Activated CD4-positive, alpha-beta T cell treated with anti-CD3 and anti-CD28 coated beads, Interleukin-2, amount 50 U/mL, for 16 hours (primary cell): ENCODE measurements around the gene RAB33B.
"Not testable (repeated sequence)": the region's sequence is repeated elsewhere in the genome, so short reads cannot be mapped to it uniquely, and the experiment has no call there.

ENCODE experiments used
- DNase-seq: peaks from one replicate; pipeline ENCODE4 v3.0.0-alpha.2; 2020

RAB33B gene

DNA sequence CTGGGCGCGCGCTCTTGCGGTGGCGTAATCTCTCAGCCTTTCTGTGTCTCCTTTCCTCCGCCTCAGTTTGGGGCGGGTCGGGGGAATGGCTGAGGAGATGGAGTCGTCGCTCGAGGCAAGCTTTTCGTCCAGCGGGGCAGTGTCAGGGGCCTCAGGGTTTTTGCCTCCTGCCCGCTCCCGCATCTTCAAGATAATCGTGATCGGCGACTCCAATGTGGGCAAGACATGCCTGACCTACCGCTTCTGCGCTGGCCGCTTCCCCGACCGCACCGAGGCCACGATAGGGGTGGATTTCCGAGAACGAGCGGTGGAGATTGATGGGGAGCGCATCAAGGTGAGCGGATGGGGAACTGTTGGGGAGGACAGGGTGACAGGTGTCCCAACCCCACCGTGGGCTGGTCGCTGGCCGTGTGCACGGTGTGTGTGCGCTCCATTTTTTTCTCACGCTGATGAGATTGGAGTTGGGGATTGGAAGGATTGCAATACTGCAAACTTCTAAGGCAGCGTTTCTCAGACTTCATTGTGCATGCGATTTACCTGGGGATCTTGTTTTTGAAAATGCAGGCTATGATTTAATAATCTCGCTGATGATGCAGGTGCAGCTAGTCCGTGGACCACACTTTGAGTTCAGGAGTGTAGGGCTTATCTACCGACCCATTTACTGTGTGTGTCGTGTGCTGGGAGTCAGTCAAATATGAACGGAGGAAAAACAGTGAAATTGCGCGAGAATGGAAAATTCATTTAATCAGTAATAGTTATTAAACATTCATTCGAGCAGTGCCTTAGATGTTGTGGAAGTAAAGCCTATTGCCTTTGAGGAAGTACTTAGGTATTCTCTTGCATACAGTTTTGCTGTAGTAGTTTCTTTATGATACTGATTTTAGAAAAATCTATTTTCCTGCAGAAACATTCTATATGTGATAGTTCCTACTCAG is at the start of gene RAB33B:
RAB33B (plus strand) TSS at position 11 of the 935 bp plus-strand sequence; CDS start at position 86, 75 bp downstream.
- DNase-seq = no peak

DNA sequence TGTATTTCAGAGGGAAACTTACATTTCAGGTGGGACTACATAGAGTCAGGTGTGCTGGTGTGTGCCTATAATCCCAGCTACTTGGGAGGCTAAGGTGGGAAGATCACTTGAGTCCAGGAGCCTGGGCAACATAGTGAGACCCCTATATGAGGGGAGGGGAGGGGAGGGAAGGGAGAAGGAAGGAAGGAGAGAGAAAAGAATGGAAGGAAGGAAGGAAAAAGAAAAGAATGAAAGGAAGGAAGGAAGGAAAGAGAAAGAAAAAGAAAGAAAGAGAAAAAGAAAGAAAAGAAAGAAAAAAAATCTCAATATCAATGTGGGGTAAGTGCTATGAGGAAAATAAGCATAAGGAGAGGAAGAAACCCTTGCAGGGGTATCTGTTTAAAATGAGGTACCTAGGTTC is 43.6 kb upstream of the RAB33B start:
- DNase-seq = no peak

DNA sequence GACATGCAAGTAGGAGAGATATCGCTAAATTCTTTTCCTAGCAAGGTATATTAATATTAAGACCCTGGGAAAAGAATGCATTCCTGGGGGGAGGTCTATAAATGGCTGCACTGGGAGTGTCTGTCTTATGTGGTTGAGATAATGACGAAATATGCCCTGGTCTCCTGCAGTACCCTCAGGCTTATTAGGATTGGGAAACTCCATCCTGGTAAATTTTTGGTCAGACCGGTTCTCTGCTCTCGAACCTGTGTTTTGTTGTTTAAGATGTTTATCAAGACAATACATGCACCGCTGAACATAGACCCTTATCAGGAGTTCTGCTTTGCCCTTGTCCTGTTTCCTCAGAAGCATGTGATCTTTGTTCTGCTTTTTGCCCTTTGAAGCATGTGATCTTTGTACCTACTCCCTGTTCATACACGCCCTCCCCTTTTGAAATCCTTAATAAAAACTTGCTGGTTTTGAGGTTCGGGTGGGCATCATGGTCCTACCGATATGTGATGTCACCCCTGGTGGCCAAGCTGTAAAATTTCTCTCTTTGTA is 39.2 kb upstream of the RAB33B start:
- not testable (repeated sequence) for DNase-seq

DNA sequence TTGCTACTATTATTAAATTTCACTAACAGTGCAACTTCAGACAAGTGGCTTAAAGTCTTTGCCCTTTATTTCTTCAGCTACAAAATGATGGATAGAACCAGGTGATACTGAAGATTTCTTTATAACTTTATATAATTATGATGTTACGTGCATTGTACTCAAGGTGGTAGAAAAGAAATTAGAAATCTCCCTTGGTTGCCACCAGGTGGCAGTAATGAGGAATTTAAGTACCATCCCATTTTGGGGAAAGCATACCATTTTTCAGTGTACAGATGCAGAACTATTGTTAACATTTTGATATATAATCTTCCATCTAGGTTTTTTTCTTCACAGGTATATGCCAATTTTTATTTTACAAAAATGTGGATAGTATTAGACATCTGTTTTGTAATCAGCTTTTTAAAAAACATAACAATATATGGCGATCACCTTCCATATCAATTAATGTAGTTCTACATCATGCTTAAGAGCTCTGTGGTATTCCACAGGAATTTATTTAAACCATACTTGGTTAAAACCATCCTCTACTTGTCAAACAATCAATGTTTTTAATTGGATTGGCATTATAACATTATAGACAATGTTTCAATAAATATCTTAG is 37.7 kb upstream of the RAB33B start:
- peak; percentile 53 for DNase-seq

DNA sequence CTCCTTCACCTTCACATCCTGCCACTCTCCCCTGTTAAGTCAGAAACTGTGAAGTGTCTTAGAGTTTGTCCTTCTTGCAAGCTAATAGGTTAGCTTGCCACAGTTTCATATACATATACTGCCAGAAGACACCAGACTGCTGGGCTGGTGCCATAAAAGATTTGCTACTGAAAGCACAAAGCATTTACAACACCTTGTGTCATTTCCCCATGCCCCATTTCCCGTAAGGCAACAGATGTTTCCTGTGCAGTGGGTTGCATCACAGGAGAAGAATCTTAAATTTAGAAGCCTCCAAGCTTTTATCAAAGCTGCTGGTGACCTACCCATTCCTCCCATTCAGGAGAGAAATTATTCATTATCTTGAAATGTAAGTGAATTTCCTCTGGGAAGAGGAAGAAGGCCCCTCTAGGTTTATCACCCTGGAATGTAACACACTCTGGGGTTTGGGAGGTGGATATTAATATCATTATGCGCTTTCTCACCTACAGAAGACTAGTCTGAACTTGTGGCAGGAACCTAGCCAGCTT is 34.5 kb upstream of the RAB33B start:
- DNase-seq = peak; percentile 32

DNA sequence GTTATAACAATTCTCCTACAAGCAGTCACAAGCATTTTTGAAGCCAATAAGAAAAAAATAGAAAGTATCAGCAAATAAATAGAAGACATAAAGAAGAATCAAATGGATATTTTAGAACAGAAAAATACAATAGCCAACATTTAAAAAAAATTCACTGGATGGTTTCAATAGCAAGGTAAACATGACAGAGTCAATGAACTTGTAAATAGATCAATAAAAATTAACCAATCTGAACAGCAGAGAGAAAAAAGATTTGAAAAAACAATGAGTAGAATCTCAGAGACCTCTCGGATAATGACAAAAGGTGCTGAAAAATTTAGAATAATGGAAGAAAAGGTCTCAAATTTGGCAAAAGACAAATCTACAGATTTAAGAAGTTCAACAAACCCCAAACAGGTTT is 33.3 kb upstream of the RAB33B start:
- DNase-seq = no peak

DNA sequence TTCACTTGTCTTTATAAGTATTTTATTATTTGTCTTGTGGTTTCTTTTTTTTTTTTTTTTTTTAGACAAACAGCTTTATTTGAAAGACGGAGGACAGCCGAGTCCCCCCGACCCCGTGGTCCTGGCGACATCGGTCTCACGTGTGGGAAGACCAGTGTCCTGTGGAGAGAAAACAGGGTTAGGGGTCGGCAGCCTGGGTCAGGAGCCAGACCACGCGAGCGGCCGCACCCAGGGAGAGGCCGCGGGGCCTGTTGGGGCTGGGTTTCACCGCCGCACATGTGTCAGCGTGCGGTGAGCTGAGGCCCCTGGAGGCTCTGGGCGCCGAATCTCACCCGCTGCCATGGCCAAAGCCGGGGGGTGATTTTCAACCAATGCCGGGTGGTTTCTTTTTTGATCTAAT is 17.8 kb upstream of the RAB33B start:
- no peak for DNase-seq

DNA sequence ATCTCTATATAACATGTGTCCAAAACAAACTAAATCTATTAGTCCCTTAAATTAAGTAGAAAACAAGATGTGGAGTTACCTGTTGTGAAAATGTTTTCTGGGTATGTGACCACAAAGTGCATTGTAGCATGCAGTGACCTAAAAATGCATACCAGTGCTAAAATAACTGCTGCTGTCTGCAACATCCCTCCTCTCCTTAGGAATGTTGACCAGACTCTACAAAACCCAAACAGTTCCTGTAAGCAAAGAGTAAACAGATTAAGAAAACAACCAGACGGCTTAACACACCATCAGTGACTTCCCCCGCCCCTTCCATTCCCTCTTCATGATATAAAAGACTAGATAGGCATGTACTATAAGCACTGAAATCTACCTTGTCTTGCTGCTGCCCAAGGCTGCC is 15.8 kb upstream of the RAB33B start:
- DNase-seq = no peak

DNA sequence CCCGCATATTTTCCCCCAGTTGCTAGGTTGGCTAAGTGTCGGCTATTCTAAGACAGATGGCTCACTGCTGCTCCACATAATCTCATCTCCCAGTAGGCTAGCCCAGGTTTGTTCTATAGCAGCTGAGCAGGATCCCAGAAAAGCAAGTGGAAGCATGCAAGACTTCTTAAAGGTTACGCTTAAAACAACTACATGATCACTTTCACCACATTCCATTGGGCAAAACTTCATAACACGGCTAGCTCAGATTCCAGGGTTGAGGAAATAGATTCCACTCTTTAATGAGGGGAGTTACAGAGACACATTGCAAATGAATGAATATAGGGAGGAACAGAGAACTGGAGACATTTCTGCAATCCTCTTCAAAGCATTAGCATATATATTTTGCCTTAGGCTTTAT is 12.9 kb upstream of the RAB33B start:
- DNase-seq = no peak

DNA sequence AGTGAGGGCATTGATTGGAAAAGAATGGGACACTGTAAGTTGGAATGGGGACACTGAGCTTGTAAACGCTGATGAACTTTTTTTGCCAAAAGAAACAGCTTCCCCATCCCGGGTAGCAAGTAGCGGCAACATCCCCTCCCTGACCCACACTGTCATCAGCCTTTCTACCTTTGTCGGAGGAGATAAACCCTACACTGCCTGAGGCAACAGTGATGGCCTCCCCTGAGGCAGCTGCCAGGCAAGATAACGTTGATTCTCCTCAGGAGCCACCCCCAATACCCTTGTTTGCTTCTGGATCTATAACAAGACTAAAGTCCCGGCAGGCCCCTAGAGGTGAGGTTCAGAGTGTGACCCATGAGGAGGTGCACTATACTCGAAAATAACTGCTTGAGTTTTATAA is 10.3 kb upstream of the RAB33B start:
- no peak for DNase-seq

DNA sequence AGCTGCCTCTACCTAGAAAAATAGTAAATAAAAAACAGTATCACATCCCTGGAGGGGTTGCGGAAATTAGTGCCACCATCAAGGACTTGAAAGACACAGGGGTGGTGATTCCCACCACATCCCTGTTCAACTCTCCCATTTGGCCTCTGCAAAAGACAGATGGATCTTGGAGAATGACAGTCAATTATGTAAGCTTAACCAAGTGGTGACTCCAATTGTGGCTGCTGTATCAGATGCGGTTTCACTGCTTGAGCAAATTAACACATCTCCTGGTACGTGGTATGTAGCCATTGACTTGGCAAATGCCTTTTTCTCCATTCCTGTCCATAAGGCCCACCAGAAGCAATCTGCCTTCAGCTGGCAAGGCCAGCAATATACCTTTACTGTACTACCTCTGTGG is 9.0 kb upstream of the RAB33B start:
- DNase-seq = not testable (repeated sequence)

DNA sequence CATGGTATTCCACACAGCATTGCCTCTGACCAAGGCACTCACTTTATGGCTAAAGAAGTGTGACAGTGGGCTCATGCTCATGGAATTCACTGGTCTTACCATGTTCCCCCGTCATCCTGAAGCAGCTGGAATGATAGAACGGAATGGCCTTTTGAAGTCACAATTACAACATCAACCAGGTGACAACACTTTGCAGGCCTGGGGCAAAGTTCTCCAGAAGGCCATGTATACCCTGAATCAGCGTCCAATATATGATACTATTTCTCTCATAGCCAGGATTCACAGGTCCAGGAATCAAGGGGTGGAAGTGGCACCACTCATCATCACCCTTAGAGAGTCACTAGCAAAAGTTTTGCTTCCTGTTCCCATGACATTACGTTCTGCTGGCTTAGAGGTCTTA is 6.8 kb upstream of the RAB33B start:
- not testable (repeated sequence) for DNase-seq

DNA sequence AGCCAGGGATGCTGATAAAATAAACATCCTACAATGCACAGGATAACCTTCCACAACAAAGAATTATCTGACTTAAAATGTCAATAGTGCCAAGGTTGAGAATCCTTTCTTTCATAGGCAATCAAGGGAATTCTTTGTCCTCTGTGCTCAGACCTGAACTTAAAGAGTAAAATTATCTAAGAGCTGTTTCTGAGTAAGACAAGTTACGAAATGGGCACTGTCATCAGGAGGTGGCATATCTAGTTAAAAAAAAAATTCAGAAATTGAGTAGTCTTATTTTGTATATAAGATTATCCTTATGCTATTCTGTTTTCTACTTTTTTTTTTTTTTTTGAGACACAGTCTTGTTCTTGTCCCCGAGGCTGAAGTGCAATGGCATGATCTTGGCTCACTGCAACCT is 3.3 kb upstream of the RAB33B start:
- DNase-seq = no peak

DNA sequence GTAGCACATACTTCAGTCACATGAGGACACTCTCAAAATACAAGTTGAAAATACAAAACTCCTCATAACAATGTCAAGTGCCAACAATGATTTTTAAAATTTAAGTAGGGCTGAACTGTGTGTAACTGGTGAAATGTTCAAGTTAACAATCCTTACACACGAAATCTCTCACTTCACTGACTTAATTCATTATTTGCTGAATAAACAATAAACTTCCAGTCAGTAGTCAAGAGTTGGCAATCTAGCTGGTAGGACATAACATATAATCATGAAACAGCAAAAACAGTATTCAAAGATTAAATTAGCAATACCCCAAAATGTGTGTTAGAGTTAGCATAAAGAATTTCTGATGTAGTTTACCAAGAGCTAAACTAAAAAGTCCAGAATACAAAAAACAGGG is 1.9 kb upstream of the RAB33B start:
- no peak for DNase-seq

DNA sequence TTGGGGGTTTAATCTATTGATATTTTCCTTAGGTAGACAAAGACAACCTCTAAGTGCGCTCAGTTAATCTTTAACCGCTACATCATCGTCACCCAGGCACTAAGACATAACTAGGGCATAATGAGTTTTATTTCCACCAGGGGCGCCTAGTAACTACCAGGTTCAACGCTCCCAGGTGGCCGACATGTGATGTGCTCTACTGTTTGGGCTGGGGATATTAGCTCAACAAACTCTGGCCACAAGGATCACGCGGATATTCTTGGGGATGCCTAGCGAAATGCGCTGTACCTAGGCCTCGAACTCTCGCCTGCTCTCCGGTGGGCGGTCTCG is 915 bp upstream of the RAB33B start:
- peak; percentile 78 for DNase-seq

DNA sequence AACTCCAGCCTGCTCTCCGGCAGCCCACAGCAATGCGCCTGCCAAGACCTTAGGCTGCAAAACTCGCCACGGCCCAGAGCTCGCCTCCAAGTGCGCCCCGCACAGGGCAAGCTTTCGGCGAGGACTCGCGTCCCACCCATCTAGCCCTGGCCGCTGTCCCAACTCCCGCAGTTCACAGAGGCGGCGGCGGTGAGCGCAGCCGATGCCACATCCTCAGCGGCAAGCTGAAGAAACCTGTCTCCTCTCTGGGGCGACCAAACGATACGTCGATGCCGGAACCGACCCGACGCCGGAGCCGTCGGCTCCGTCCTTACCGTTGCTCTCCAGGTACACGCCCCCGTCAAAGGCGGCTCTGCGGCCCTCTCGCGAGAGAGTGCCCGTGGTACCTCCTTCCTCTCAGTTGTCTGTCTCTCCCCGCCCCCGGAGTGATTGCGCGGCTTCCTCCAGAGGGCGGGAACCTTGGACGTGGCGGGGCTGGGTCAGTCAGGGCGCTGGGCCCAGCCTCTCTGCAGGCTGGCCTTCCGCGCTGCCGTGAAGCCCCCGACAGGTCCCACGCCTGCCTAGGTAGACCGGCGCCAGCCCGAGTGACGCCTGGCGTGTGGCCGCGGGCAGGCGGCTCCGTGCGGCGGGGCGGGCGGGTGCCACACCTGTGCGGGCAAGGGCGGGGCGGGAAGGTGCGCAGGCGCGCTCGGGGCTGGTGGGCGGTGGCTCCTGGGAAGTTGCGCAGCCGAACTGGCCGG is 380 bp upstream of the RAB33B start:
- DNase-seq = peak; percentile 98

DNA sequence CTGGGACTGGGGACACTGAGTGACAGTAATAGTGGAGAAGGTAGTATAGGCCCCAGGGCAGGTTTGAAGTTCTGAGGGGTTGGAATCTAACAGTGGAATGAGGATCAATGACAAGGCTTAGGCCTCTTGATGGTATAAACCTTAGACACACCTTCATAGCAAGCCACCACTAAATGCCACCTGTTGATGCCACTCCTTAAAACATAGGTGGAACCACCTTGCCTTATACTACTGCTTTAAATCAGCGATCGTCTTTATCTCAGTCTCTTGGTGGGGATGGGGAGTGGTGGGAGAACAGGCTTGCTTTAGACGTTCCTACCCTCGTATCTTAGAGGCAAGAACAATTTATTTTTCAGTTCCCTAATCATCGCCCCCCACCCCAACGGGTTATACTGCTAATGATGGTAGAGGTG is 1.2 kb downstream of the RAB33B start:
- no peak for DNase-seq

DNA sequence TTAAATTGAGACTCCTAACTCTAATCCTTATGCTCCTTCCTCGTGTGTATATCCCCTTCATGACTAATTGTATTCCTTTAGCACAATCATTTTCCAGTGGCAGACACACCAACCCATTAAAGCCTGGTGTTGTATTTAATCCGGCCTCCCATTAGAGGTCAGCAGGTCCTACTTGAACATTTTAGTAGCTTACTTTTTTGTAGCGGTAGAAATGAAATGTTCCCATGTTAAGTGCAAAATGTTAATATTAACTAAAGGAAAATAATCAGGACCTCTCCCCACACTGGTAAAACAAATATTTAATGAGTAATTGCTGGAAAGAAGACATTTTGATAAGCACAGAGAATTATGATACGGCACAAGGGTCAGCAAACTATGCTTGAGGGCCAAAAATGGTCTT is 3.4 kb downstream of the RAB33B start:
- DNase-seq = no peak

DNA sequence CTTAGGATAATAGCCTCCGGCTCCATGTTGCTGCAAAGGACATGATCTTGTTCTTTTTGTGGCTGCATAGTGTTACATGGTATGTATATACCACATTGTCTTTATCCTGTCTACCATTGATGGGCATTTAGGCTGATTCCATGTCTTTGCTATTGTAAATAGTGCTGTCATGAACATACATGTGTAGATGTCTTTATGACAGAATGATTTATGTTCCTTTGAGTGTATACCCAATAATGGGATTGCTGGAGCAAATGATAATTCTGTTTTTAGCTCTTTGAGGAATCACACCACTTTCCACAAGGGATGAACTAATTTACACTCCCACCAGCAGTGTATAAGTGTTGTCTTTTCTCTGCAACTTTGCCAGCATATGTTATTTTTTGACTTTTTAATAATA is 4.6 kb downstream of the RAB33B start:
- no peak for DNase-seq

DNA sequence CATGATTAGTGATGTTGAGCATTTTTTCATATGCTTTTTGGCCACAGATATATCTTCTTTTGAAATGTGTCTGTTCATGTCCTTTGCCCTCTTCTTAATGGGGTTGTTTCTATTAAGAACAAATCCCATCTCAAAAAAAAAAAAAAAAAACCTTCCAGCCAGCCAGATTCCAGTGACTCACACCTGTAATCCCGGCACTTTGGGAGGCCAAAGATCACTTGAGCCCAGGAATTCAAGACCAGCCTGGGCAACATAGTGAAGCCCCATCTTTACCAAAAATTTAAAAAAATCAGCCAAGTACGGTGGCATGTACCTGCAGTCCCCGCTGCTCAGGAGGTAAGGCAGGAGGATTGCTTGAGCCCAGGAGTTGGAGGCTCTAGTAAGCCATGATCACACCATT is 5.1 kb downstream of the RAB33B start:
- no peak for DNase-seq

DNA sequence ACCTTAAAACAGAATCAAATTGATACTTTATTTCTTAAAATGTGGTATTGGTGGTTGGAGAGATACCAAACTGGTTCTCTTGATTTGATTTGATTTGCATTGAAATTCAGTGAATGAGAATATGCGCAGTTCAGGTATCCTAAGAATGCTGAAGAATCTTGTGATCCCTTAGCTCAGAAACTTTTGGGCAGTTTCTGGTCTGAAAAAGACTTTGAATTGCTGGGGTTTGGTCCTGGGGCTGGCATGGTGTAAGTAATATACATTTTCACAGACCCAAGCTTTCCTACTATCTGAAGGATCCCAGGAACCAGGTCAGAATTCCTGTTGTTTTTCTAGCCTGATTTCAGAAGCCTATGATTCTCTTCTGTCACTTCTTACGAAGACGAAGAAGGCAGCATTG is 6.6 kb downstream of the RAB33B start:
- no peak for DNase-seq

DNA sequence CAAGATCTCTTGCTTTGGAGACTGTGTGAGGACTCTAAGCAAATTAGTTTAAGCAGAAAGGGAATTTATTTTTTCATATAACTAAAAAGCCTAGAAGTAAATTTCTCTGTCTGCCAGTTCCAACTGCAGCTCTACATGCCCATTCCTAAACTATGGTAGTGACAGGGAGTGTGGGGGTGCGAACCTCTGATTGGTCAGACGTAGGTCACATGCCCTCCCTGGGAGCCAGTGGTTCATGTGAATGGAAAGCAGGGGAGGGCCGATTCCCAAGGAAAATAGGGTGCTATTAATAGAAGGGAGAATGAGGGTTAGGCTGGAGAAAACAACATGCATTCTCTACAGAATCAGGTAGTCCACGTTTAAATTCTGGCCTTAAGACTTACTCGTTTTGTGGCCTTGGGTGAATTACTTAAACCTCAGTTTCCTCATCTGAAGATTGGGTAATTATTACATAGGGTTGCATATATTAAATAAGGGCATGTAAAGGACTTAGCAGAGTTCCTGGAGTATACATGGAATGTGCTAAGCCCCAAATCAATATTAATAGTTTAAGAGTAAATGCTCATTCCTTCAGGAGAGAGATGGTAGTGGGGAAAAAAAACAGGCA is 7.2 kb downstream of the RAB33B start:
- no peak for DNase-seq

DNA sequence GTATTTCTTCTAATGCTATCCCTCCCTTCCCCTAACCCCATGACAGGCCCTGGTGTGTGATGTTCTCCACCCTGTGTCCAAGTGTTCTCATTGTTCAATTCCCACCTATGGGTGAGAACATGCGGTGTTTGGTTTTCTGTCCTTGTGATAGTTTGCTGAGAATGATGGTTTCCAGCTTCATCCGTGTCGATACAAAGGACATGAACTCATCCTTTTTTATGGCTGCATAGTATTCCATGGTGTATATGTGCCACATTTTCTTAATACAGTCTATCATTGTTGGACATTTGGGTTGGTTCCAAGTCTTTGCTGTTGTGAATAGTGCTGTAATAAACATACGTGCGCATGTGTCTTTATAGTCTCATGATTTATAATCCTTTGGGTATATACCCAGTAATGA is 10.6 kb downstream of the RAB33B start:
- not testable (repeated sequence) for DNase-seq
